Neural cell (in vitro differentiated cells): ENCODE data around the gene PDF. TPM values are rescaled to one million over a fixed set of nuclear protein-coding genes. Genes with fewer than 3 reads are reported as not detected.

Experiments used
- H2AFZ ChIP-seq: fragments of 200-600, 300-800 bp; sonication (generic), shearing (Covaris generic); 2 replicates; pipeline ENCODE4 v1.6.0; 2014; ENCODE audit warnings: low read depth, mild to moderate bottlenecking, antibody characterized with exemption, low read length, moderate library complexity
- H3F3A ChIP-seq: fragments of 200-600 bp; shearing (Covaris generic); 2 replicates; pipeline ENCODE4 v1.6.1; 2016; ENCODE audit warnings: mild to moderate bottlenecking, moderate library complexity, mixed read lengths, antibody characterized with exemption, low read length; ENCODE audit not compliant: insufficient read depth, poor library complexity, severe bottlenecking
- H3K27ac ChIP-seq: fragments of 200-600, 300-800 bp; sonication (generic), shearing (Covaris generic); 2 replicates; pipeline ENCODE4 v1.5.1; 2014; ENCODE audit warnings: mild to moderate bottlenecking, low read length, moderate library complexity
- H3K27me3 ChIP-seq: fragments of 300-800, 200-600 bp; sonication (generic), shearing (Covaris generic); 2 replicates; pipeline ENCODE4 v1.6.0; 2014; ENCODE audit warnings: mild to moderate bottlenecking, low read depth, low read length, moderate library complexity; ENCODE audit not compliant: insufficient read depth
- H3K36me3 ChIP-seq: fragments of 300-800, 200-600 bp; sonication (generic), shearing (Covaris generic); 2 replicates; pipeline ENCODE4 v1.5.1; 2014; ENCODE audit warnings: mild to moderate bottlenecking, antibody characterized with exemption, low read length, moderate library complexity; ENCODE audit not compliant: insufficient read depth
- H3K4me2 ChIP-seq: fragments of 300-800, 200-600 bp; sonication (generic), shearing (Covaris generic); 2 replicates; pipeline ENCODE4 v1.6.0; 2014; ENCODE audit warnings: mild to moderate bottlenecking, low read length
- H3K4me3 ChIP-seq: fragments of 300-800, 200-600 bp; sonication (generic), shearing (Covaris generic); 2 replicates; pipeline ENCODE4 v1.5.1; 2014; ENCODE audit warnings: mild to moderate bottlenecking, low read length, moderate library complexity
- H3K79me2 ChIP-seq: fragments of 200-600 bp; shearing (Covaris generic); replicated peaks from 2 replicates; pipeline ENCODE4 v1.6.0; 2014; ENCODE audit warnings: mild to moderate bottlenecking, low read length, moderate library complexity; ENCODE audit not compliant: insufficient read depth
- H3K9ac ChIP-seq: fragments of 300-800, 200-600 bp; sonication (generic), shearing (Covaris generic); 2 replicates; pipeline ENCODE4 v1.6.1; 2016; ENCODE audit warnings: mild to moderate bottlenecking, low read length, mixed read lengths
- H3K9me2 ChIP-seq: fragments of 200-600 bp; shearing (Covaris generic); 2 replicates; pipeline ENCODE4 v1.6.1; 2016; ENCODE audit warnings: mild to moderate bottlenecking, low read length, mixed read lengths; ENCODE audit not compliant: insufficient read depth
- H3K9me3 ChIP-seq: fragments of 200-600, 300-800 bp; sonication (generic), shearing (Covaris generic); 2 replicates; pipeline ENCODE4 v1.6.1; 2016; ENCODE audit warnings: mild to moderate bottlenecking, mixed run types, low read length, moderate library complexity, mixed read lengths
- H4K20me1 ChIP-seq: fragments of 200-600 bp; shearing (Covaris generic); 2 replicates; pipeline ENCODE4 v1.6.1; 2016; ENCODE audit warnings: mild to moderate bottlenecking, mixed run types; ENCODE audit not compliant: insufficient read depth
- EP300 ChIP-seq: fragments of 450-650 bp; conservative IDR thresholded peaks from 2 replicates; pipeline ENCODE4 v1.6.1; 2014; ENCODE audit warnings: antibody characterized with exemption, mild to moderate bottlenecking, moderate library complexity; ENCODE audit not compliant: poor library complexity, severe bottlenecking
- EZH2 ChIP-seq: fragments of 200-600, 300-800 bp; shearing (Covaris generic), sonication (generic); IDR thresholded peaks from 2 replicates; pipeline ENCODE4 v1.6.1; 2014; ENCODE audit warnings: antibody characterized with exemption, low read length, borderline replicate concordance, mild to moderate bottlenecking; ENCODE audit not compliant: insufficient read depth, poor library complexity, severe bottlenecking
- MXI1 ChIP-seq: fragments of 450-650 bp; conservative IDR thresholded peaks from 2 replicates; pipeline ENCODE4 v1.6.1; 2014; ENCODE audit warnings: antibody characterized with exemption, mild to moderate bottlenecking; ENCODE audit not compliant: poor library complexity, severe bottlenecking
- POLR2AphosphoS5 ChIP-seq: IDR thresholded peaks from 2 replicates; pipeline ENCODE4 v1.6.1; 2012
- RAD21 ChIP-seq: fragments of 450-650 bp; conservative IDR thresholded peaks from 2 replicates; pipeline ENCODE4 v1.6.1; 2014; ENCODE audit warnings: antibody characterized with exemption, mild to moderate bottlenecking, moderate library complexity
- SMC3 ChIP-seq: fragments of 450-650 bp; conservative IDR thresholded peaks from 2 replicates; pipeline ENCODE4 v1.6.1; 2014; ENCODE audit warnings: antibody characterized with exemption, mild to moderate bottlenecking, moderate library complexity; ENCODE audit not compliant: poor library complexity
- TAF1 ChIP-seq: IDR thresholded peaks from 2 replicates; pipeline ENCODE4 v1.6.1; 2012; ENCODE audit warnings: low read depth
- polyA plus RNA-seq: library from polyadenylated mRNA; depleted of rRNA; stranded (reverse); fragments of >200 nt; gene quantifications from 2 replicates; pipeline ENCODE4 v1.2.3, GENCODE V29; 2014
- TF ChIP-seq, protein P1 (sequence below): fragments of 450-650 bp; IDR thresholded peaks from 2 replicates; pipeline ENCODE4 v1.5.1; 2014; ENCODE audit warnings: antibody characterized with exemption, mild to moderate bottlenecking, moderate library complexity; ENCODE audit not compliant: poor library complexity, severe bottlenecking
- TF ChIP-seq, protein P2 (sequence below): IDR thresholded peaks from 2 replicates; pipeline ENCODE4 v1.6.1; 2012; ENCODE audit warnings: borderline replicate concordance

Gene PDF
- polyA plus RNA-seq, 1 donor from 2014 or later, result 5.1 TPM

DNA sequence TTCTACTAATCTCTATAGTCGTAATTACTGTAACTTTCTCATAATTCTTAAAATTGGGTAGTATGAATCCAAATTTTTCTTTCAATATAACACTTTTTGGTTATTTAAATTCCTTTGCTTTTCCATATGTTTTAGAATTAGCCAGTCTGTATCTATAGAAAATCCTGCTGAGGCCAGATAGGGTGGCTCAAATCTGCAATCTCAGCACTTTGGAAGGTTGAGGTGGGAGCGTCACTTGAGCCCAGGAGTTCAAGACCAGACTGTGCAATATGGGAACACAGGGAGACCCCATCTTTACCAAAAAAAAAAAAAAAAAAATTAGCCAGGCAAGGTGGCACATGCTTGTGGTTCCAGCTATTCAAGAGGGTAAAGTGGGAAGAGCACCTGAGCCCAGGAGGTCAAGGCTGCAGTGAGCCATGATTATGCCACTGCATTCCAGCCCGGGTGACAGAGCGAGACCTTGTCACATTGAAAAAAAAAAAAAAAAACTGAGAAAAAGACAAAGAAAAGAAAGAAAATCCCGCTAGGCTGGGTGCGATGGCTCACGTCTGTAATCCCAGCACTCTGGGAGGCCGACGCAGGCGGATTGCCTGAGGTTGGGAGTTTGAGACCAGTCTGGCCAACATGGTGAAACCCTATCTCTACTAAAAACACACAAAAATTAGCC is 46.1 kb upstream of the PDF start:
- Histone ChIP-seq H3K9me3 (no peaks in the 10 kb centered on the region), H3K27me3 (no peaks in the 10 kb centered on the region), H3K27ac (no peak overlapping the region), H3K36me3 (no peaks in the 10 kb centered on the region), H3K9me2 (no peaks in the 10 kb centered on the region), H3F3A (no peaks in the 10 kb centered on the region), H2AFZ (no peak overlapping the region), H3K9ac (no peak overlapping the region), H4K20me1 (no peaks in the 10 kb centered on the region), H3K4me3 (no peak overlapping the region), H3K79me2 (no peaks in the 10 kb centered on the region), H3K4me2 (no peak overlapping the region)
- TF ChIP-seq, protein P1, sequence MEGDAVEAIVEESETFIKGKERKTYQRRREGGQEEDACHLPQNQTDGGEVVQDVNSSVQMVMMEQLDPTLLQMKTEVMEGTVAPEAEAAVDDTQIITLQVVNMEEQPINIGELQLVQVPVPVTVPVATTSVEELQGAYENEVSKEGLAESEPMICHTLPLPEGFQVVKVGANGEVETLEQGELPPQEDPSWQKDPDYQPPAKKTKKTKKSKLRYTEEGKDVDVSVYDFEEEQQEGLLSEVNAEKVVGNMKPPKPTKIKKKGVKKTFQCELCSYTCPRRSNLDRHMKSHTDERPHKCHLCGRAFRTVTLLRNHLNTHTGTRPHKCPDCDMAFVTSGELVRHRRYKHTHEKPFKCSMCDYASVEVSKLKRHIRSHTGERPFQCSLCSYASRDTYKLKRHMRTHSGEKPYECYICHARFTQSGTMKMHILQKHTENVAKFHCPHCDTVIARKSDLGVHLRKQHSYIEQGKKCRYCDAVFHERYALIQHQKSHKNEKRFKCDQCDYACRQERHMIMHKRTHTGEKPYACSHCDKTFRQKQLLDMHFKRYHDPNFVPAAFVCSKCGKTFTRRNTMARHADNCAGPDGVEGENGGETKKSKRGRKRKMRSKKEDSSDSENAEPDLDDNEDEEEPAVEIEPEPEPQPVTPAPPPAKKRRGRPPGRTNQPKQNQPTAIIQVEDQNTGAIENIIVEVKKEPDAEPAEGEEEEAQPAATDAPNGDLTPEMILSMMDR, result no peak
- no peak for TF ChIP-seq TAF1
- no peak for TF ChIP-seq SMC3
- no peak for TF ChIP-seq POLR2AphosphoS5
- TF ChIP-seq RAD21, result no peak
- TF ChIP-seq EP300, result no peak
- TF ChIP-seq, protein P2, sequence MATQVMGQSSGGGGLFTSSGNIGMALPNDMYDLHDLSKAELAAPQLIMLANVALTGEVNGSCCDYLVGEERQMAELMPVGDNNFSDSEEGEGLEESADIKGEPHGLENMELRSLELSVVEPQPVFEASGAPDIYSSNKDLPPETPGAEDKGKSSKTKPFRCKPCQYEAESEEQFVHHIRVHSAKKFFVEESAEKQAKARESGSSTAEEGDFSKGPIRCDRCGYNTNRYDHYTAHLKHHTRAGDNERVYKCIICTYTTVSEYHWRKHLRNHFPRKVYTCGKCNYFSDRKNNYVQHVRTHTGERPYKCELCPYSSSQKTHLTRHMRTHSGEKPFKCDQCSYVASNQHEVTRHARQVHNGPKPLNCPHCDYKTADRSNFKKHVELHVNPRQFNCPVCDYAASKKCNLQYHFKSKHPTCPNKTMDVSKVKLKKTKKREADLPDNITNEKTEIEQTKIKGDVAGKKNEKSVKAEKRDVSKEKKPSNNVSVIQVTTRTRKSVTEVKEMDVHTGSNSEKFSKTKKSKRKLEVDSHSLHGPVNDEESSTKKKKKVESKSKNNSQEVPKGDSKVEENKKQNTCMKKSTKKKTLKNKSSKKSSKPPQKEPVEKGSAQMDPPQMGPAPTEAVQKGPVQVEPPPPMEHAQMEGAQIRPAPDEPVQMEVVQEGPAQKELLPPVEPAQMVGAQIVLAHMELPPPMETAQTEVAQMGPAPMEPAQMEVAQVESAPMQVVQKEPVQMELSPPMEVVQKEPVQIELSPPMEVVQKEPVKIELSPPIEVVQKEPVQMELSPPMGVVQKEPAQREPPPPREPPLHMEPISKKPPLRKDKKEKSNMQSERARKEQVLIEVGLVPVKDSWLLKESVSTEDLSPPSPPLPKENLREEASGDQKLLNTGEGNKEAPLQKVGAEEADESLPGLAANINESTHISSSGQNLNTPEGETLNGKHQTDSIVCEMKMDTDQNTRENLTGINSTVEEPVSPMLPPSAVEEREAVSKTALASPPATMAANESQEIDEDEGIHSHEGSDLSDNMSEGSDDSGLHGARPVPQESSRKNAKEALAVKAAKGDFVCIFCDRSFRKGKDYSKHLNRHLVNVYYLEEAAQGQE, result no peak
- no peak for TF ChIP-seq EZH2
- TF ChIP-seq MXI1, result no peak

DNA sequence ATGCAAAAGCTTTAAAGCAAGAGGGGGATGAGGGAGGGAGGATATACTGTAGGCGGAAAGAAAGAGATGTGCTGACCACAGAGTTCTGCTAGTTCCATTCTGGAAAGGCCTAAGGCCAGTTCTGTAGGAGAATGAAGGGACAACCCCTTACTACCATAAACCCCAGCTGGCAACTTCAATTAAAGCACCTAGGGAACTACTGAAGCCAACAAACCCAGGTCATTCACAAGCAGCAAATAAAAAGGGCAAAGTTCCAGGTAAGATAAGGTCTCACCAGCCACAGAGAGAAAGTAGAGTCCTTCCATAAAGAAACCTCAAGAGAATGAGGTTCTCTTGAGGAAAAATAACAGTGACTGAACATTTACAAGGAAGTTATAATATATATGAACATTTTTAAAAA is 42.6 kb upstream of the PDF start:
- H2AFZ ChIP-seq, result no peak overlapping the region
- no peaks in the 10 kb centered on the region for H3K9me2 ChIP-seq
- H3K4me3 ChIP-seq, result no peak overlapping the region
- no peaks in the 10 kb centered on the region for H3K9me3 ChIP-seq
- H3K9ac ChIP-seq, result no peak overlapping the region
- H3K27me3 ChIP-seq, result no peaks in the 10 kb centered on the region
- H3K79me2 ChIP-seq, result no peaks in the 10 kb centered on the region
- no peak for TF ChIP-seq MXI1
- no peak for TF ChIP-seq POLR2AphosphoS5
- no peak for TF ChIP-seq RAD21
- no peak for TF ChIP-seq TAF1
- TF ChIP-seq EZH2, result no peak
- TF ChIP-seq, protein P2, result no peak
- TF ChIP-seq, protein P1, result no peak
- no peak for TF ChIP-seq SMC3
- no peak for TF ChIP-seq EP300
- H3K4me2 ChIP-seq, result no peak overlapping the region
- no peaks in the 10 kb centered on the region for H3F3A ChIP-seq
- no peaks in the 10 kb centered on the region for H4K20me1 ChIP-seq
- H3K36me3 ChIP-seq, result no peaks in the 10 kb centered on the region
- no peak overlapping the region for H3K27ac ChIP-seq
